Kidney (tissue), 14 donors: Measurements from ENCODE around the gene WWC2. TPM values are rescaled to one million over a fixed set of nuclear protein-coding genes. Genes with fewer than 3 reads are reported as not detected.
"Not testable (repeated sequence)": the region's sequence is repeated elsewhere in the genome, so short reads cannot be mapped to it uniquely, and the experiment has no call there.

Source experiments
- DNase-seq, 5 donors: peaks; one replicate each; pipeline ENCODE4 v3.0.0-alpha.2; 2013 to 2020
- FAIRE-seq: peaks from 2 replicates; lab custom pipeline; 2012; peaks lifted over from hg19 to GRCh38; lab: Jason Lieb, UNC
- H3K27ac ChIP-seq, 2 donors: one replicate each; pipeline ENCODE4 v1.7.0; 2013; ENCODE audit warnings: low read depth in 2 of 2, low read length in 2 of 2, inconsistent platforms in 1 of 2
- H3K27me3 ChIP-seq: one replicate; pipeline ENCODE4 v1.7.1; 2013; ENCODE audit warnings: low read length, inconsistent platforms; ENCODE audit not compliant: control insufficient read depth, insufficient read depth
- H3K36me3 ChIP-seq, 3 donors: one replicate each; pipeline versions ENCODE4 v1.7.0 to v1.7.1; 2013; ENCODE audit warnings: low read length in 3 of 3, control low read depth in 1 of 3, inconsistent platforms in 1 of 3; ENCODE audit not compliant: insufficient read depth in 3 of 3, control insufficient read depth in 2 of 3
- H3K4me1 ChIP-seq, 3 donors: one replicate each; pipeline versions ENCODE4 v1.7.0 to v1.7.1; 2013; ENCODE audit warnings: low read length in 3 of 3, inconsistent platforms in 1 of 3, low read depth in 1 of 3; ENCODE audit not compliant: control insufficient read depth in 2 of 3, insufficient read depth in 2 of 3
- H3K4me3 ChIP-seq, 3 donors: one replicate each; pipeline versions ENCODE4 v1.7.0 to v1.8.1; 2013; ENCODE audit warnings: low read length in 3 of 3, control low read depth in 1 of 3, inconsistent platforms in 1 of 3
- H3K9ac ChIP-seq, 3 donors: one replicate each; pipeline versions ENCODE4 v1.7.0 to v1.7.1; 2013; ENCODE audit warnings: low read length in 3 of 3, control low read depth in 1 of 3, inconsistent platforms in 1 of 3
- H3K9me3 ChIP-seq, 3 donors: one replicate each; pipeline versions ENCODE4 v1.7.0 to v1.7.1; 2013; ENCODE audit warnings: low read length in 3 of 3, control low read depth in 1 of 3, inconsistent platforms in 1 of 3; ENCODE audit not compliant: control insufficient read depth in 2 of 3, insufficient read depth in 1 of 3
- CTCF ChIP-seq: IDR thresholded peaks from 3 replicates; pipeline ENCODE4 v1.5.1; 2012; ENCODE audit warnings: mild to moderate bottlenecking, moderate library complexity, borderline replicate concordance; ENCODE audit not compliant: insufficient read depth; ENCODE audit errors: extremely low read depth
- intact Hi-C: fragments of 100-400 bp; cut with DNase I; formaldehyde crosslinking; loops from one replicate; pipeline ENCODE4 v1.11.1; 2022
- polyA plus RNA-seq: library from polyadenylated mRNA; stranded (reverse); fragments of 350-450 nt; fragmentation: Illumina TruSeq; extraction: RNeasy Lipid Tissue Mini Kit (QIAGEN cat#74804); gene quantifications from one replicate; pipeline ENCODE4 v1.2.3, GENCODE V29; 2014; ENCODE audit warnings: low read depth, low replicate concordance; ENCODE audit not compliant: insufficient read depth
- total RNA-seq: library from RNA; stranded (reverse); fragmentation: NEBNext Ultra II Directional; extraction: Animal tissue kit (Norgen Biotek cat#: 25700); gene quantifications from one replicate; pipeline ENCODE4 v1.2.1, GENCODE V29; 2021
- donor health status: control.
- donor health status: control.
- donor health status: control.
- donor health status: control.
- donor health status: control.
- donor health status: DM: yes; HTN: yes; CAD: no.
- donor health status: Normal renal cell carcinoma (clear cell type).

The WWC2 gene
- total and polyA plus RNA-seq, 2 donors from 2014 or later, result 10.1 to 59.6 TPM

GRCh38 chr4:183147983-183148382, 48.9 kb downstream of the WWC2 start:
- FAIRE-seq (no peak), DNase-seq (no peak)
- intact Hi-C loops, result no loop called here
- Histone ChIP-seq H3K9me3 (no peaks in the 10 kb centered on the region), H3K9ac (no peak overlapping the region), H3K27ac (no peak overlapping the region), H3K4me3 (no peak overlapping the region), H3K36me3 (no peaks in the 10 kb centered on the region), H3K4me1 (peaks cover 0 to 11% (median 8%) of the 10 kb centered on the region in 3 donors), H3K27me3 (no peaks in the 10 kb centered on the region)
- no peak for TF ChIP-seq CTCF

GRCh38 chr4:183149616-183150539, 50.8 kb downstream of the WWC2 start:
- Histone ChIP-seq H3K4me3 (no peak overlapping the region), H3K4me1 (peaks cover 0 to 11% (median 11%) of the 10 kb centered on the region in 3 donors), H3K9ac (no peak overlapping the region), H3K36me3 (no peaks in the 10 kb centered on the region), H3K9me3 (no peaks in the 10 kb centered on the region), H3K27me3 (no peaks in the 10 kb centered on the region), H3K27ac (no peak overlapping the region)
- FAIRE-seq (no peak), DNase-seq (no peak)
- intact Hi-C loops, result no loop called here
- TF ChIP-seq CTCF, result no peak

GRCh38 chr4:183150664-183151063, 51.6 kb downstream of the WWC2 start:
- H3K27ac ChIP-seq, DNase-seq, H3K27me3 ChIP-seq, H3K4me3 ChIP-seq, H3K9me3 ChIP-seq, H3K9ac ChIP-seq, H3K36me3 ChIP-seq, FAIRE-seq, intact Hi-C loops: not testable (repeated sequence)
- H3K4me1 ChIP-seq, result peaks cover 0 to 14% (median 10%) of the 10 kb centered on the region in 3 donors

GRCh38 chr4:183152232-183152631, 53.2 kb downstream of the WWC2 start:
- intact Hi-C loops, FAIRE-seq: not testable (repeated sequence)

More at GRCh38 chr4:183152232-183152631, 53.2 kb downstream of the WWC2 start:
- not testable (repeated sequence) for DNase-seq, H3K36me3 ChIP-seq, H3K9ac ChIP-seq, H3K9me3 ChIP-seq, H3K27ac ChIP-seq, H3K4me3 ChIP-seq, H3K27me3 ChIP-seq
- H3K4me1 ChIP-seq, result peaks cover 0 to 23% (median 8%) of the 10 kb centered on the region in 3 donors
